ENCODE data around the gene CNKSR1. TPM values are rescaled to one million over a fixed set of nuclear protein-coding genes. Genes with fewer than 3 reads are reported as not detected.

The CNKSR1 gene
- polyA plus RNA-seq, 1 of the 3 experiments (the other 2 are of a cell fraction), result 0.49 TPM

GRCh38 chr1:26162220-26162709 is 15.0 kb upstream of the CNKSR1 start:
- H2AFZ ChIP-seq (ENCODE audit: low read depth), result no peak overlapping the region
- H3K79me2 ChIP-seq (ENCODE audit: insufficient read depth), result no peaks in the 10 kb centered on the region
- H3K9me3 ChIP-seq, result no peaks in the 10 kb centered on the region
- H3F3A ChIP-seq (replicated peaks; ENCODE audit: insufficient read depth), result no peaks in the 10 kb centered on the region
- H3K4me3 ChIP-seq (ENCODE audit: low read depth in 2 of 2, low read length in 1 of 2), result no peak overlapping the region
- no peak for DNase-seq
- H3K27me3 ChIP-seq (ENCODE audit: insufficient read depth), result no peaks in the 10 kb centered on the region
- ChIA-PET POLR2A (interaction anchor here (1.5 kb wide), 1 partner anchor 51 kb away, joined by 3 read pairs; the partner anchor contains the start of gene PDIK1L), CTCF (interaction anchor here (0.9 to 13.7 kb wide), 7 partner anchors 15 to 160 kb away, joined by 3 to 131 read pairs (median 9); no protein-coding TSS in a partner anchor)
- peak overlapping the region; percentile 33; the same call in 1 of the 2 replicates for H3K4me2 ChIP-seq
- H3K36me3 ChIP-seq (replicated peaks in 1 of 2; ENCODE audit: control insufficient read depth in 1 of 2, insufficient read depth in 2 of 2, low read length in 1 of 2), result no peaks in the 10 kb centered on the region
- H3K9me2 ChIP-seq, result no peaks in the 10 kb centered on the region
- WGBS (ENCODE audit: low lambda C conversion rate), result 76% methylated on average over 20 of the region's 21 CpGs
- no peaks in the 10 kb centered on the region for H4K20me1 ChIP-seq (ENCODE audit: insufficient read depth)
- H3K9ac ChIP-seq, result no peak overlapping the region
- no peak for TF ChIP-seq MXI1 (IDR thresholded peaks at IDR 0.05; ENCODE audit: low read depth, low read length)
- TF ChIP-seq MEF2A (IDR thresholded peaks at IDR 0.05; ENCODE audit: borderline replicate concordance, low read depth), result no peak
- no peak for TF ChIP-seq GATA2 (CRISPR knock-in tag; IDR thresholded peaks at IDR 0.05)
- TF ChIP-seq YY1 (IDR thresholded peaks at IDR 0.05; ENCODE audit: low read depth), result no peak
- no peak for TF ChIP-seq FOXM1 (IDR thresholded peaks at IDR 0.05; ENCODE audit: low read depth)
- no peak for TF ChIP-seq PBX3 (IDR thresholded peaks at IDR 0.05)
- TF ChIP-seq RXRA (IDR thresholded peaks at IDR 0.05; ENCODE audit: borderline replicate concordance, low read depth), result no peak
- TF ChIP-seq TCF12 (IDR thresholded peaks at IDR 0.05), result no peak
- TF ChIP-seq NFIC (IDR thresholded peaks at IDR 0.05; ENCODE audit: borderline replicate concordance), result no peak
- TF ChIP-seq SIN3A (IDR thresholded peaks at IDR 0.05; ENCODE audit: borderline replicate concordance, low read depth, low read length), result no peak
- no peak for TF ChIP-seq JUND (IDR thresholded peaks at IDR 0.05)
- peaks cover 0 to 23% of the 10 kb centered on the region in 2 experiments; a peak in 1 of 4 replicates for H3K4me1 ChIP-seq (ENCODE audit: control insufficient read depth in 1 of 2, insufficient read depth in 2 of 2, low read depth in 1 of 2, low read length in 1 of 2)
- H3K27ac ChIP-seq (ENCODE audit: low read depth in 2 of 2, low read length in 1 of 2), result no peak overlapping the region

GRCh38 chr1:26163684-26164035 is 13.6 kb upstream of the CNKSR1 start:
- ChIA-PET CTCF (interaction anchor here (0.7 to 13.7 kb wide), 20 partner anchors 9 to 268 kb away, joined by 3 to 131 read pairs (median 4); partner anchors contain the start of genes CEP85 and SLC30A2), POLR2A (no interaction called here)
- Histone ChIP-seq H3K4me1 (ENCODE audit: control insufficient read depth in 1 of 2, insufficient read depth in 2 of 2, low read depth in 1 of 2, low read length in 1 of 2) (peaks cover 0 to 18% of the 10 kb centered on the region in 2 experiments; a peak in 1 of 4 replicates), H3K9ac (no peak overlapping the region), H3K9me3 (no peaks in the 10 kb centered on the region), H2AFZ (ENCODE audit: low read depth) (peak overlapping the region; percentile 81; the same call in 1 of the 2 replicates), H3K9me2 (no peaks in the 10 kb centered on the region), H3F3A (replicated peaks; ENCODE audit: insufficient read depth) (peaks cover under 1% of the 10 kb centered on the region), H3K36me3 (replicated peaks in 1 of 2; ENCODE audit: control insufficient read depth in 1 of 2, insufficient read depth in 2 of 2, low read length in 1 of 2) (no peaks in the 10 kb centered on the region), H4K20me1 (ENCODE audit: insufficient read depth) (no peaks in the 10 kb centered on the region), H3K4me2 (peak overlapping the region; percentile 67; the same call in 1 of the 2 replicates), H3K79me2 (ENCODE audit: insufficient read depth) (no peaks in the 10 kb centered on the region), H3K4me3 (ENCODE audit: low read depth in 2 of 2, low read length in 1 of 2) (peak overlapping the region; percentile 49 to 56), H3K27me3 (ENCODE audit: insufficient read depth) (no peaks in the 10 kb centered on the region), H3K27ac (ENCODE audit: low read depth in 2 of 2, low read length in 1 of 2) (no peak overlapping the region)
- WGBS (ENCODE audit: low lambda C conversion rate), result 97% methylated on average over 8 of the region's 9 CpGs
- no peak for DNase-seq
- no peak for TF ChIP-seq EZH2phosphoT487 (IDR thresholded peaks at IDR 0.05; ENCODE audit: borderline replicate concordance, low read depth)
- no peak for TF ChIP-seq CTCF (IDR thresholded peaks at IDR 0.05)
- TF ChIP-seq POLR2AphosphoS5 (IDR thresholded peaks at IDR 0.05; ENCODE audit: low read depth, low read length), result no peak
- no peak for TF ChIP-seq FOXM1 (IDR thresholded peaks at IDR 0.05; ENCODE audit: low read depth)
- no peak for TF ChIP-seq RXRA (IDR thresholded peaks at IDR 0.05; ENCODE audit: borderline replicate concordance, low read depth)
- TF ChIP-seq JUND (IDR thresholded peaks at IDR 0.05), result no peak
